CD4-positive, alpha-beta T cell treated with Interleukin-6 at 100 ng/mL for 8 hours (primary cell): Measurements from ENCODE around the gene KRTAP12-4.
A peak's percentile ranks its signal among the peaks of the same experiment; 100 is the strongest.
"Not testable (repeated sequence)": the region's sequence is repeated elsewhere in the genome, so short reads cannot be mapped to it uniquely, and the experiment has no call there.

ENCODE experiments used
- DNase-seq: peaks from one replicate; pipeline ENCODE4 v3.0.0-alpha.2; 2020; ENCODE audit warnings: mixed read lengths, low spot score

KRTAP12-4 gene

DNA sequence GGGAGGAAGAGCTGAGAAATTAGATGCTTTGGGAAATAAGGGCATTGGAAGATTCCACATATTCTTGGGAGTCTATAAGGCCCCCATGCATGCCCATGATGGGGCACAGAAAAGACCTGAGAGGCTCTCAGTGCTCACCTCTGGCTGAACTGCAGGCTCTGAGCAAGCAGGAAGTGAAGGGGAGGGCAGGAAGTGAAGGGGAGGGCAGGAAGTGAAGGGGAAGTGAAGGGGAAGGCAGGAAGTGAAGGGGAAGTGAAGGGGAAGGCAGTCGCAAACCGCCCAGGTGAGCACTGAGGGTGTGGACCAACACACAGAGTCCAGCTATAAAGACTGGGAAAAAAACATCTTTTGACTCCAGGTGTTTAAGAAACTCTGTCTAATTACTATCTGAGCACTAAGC, 24.0 kb downstream of the KRTAP12-4 start:
- no peak for DNase-seq

DNA sequence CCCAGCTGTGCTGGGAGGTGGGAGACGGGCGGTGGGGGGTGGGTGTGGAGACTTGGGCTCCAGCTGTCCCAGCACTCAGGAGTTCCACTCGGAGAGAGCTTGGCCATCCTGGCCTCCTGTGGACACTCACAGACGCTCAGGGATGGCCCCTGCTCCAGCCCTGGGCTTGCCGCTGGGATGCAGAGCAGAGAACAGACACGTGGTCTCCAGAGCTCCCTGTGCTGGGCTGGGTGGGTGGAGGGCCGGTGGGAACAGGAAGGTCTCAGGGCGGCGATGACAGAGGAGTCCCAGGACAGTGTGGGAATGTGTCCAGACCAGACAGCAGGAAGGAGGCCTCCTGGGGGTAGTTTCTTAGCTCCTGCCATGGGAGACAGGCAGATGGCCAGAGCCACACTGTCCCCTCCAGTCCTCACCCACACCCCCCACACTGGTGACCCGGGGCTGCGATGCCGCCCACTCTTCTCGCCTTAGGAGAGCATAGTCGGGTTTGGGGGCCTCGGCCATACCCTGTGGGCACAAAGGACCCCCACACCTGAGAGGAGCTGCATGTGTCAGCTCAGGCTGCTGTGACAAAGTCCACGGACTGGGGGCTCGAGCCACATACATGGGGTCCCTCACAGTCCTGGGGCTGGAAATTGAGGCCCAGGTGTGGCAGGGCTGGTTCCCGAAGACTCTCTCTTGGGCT, 25.6 kb downstream of the KRTAP12-4 start:
- no peak for DNase-seq

DNA sequence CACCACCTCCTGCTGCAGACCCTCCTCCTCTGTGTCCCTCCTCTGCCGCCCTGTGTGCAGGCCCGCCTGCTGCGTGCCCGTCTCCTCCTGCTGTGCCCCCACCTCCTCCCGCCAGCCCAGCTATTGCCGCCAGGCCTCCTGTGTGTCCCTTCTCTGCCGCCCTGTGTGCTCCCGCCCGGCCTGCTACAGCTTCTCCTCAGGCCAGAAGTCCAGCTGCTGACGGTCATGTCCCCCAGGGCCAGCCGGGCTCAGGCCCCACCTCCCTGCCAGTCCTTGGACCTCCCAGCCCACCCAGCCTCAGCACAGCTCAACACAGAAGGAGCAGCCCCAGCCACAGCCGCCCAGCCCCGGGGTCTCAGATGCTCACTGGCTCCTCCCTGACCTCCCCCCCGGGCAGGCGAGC, 26.6 kb downstream of the KRTAP12-4 start:
- DNase-seq, result not testable (repeated sequence)

DNA sequence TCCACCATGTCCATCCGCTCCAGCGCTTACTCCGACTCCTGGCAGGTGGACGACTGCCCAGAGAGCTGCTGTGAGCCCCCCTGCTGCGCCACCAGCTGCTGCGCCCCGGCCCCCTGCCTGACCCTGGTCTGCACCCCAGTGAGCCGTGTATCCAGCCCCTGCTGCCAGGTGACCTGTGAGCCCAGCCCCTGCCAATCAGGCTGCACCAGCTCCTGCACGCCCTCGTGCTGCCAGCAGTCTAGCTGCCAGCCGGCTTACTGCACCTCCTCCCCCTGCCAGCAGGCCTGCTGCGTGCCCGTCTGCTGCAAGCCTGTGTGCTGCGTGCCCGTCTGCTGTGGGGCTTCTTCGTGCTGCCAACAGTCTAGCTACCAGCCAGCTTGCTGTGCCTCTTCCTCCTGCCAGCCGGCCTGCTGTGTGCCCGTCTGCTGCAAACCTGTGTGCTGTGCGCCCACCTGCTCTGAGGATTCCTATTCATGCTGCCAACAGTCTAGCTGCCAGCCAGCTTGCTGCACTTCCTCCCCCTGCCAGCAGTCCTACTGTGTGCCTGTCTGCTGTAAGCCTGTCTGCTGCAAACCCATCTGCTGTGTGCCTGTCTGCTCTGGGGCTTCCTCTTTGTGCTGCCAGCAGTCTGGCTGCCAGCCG, 27.2 kb downstream of the KRTAP12-4 start:
- DNase-seq, result not testable (repeated sequence)

DNA sequence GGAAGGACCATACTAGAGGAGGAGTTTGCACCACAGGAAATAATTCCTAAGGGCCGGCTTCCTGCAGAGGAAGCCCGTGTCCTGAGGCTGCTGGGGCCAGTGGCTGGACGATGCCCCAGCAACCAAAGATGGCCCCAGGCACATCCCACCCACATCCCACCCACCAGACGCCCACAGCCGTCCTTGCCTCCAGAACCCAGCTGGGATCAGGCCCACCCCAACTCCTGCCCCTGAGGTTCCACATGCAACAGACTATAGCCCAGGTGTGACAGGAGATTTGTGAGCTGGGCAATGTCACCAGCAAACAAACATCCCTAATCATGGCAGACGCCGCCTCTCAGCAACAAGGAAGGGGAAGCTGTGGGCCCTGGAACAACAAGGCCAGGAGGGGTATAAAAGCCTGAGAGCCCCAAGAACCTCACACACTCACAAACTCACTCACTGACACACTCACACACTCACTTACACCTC, 27.8 kb downstream of the KRTAP12-4 start, which contains the start of gene KRTAP10-9:
Gene KRTAP10-9 (plus strand): TSS at position 421 of the 471 bp plus-strand sequence. CDS start 79 bp downstream, outside the sequence.
- DNase-seq, result no peak

DNA sequence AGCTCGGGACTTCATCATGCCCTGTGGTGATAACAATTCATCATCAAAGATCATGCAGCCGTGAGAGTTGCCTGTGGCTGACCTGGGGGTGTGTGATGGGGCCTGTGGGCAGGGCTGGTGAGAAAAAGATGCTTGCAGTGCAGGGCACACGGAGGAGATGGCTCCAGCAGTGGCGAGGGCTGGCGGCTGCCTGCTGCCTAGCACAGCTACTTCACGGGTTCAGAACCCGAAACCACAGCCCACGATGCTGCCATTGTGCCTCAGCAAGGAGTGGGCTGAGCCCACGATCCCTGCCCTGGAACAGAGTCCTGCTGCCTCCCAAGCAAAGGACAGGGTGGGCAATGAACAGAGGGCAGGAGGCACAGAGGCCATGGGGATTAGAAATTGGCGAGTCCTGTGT, 28.2 kb downstream of the KRTAP12-4 start:
- no peak for DNase-seq

DNA sequence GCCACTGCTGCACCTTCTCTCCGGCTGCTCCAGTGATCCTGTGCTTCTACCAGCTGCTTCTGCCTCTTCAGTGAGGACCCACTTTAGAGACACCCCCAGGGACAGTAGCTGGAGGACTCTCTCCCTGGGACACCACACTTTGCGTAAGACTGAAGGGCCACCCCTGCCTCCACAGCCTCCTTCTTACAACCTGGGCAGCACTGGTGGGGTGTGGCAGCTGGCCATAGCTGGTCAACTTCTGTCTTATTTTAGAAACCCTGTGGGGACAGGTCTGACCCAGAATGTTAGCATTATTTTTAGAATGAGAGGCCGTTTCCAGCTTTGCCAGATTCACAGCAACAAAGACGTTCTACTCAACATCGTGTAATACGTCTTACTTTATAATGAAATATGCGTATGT, 28.7 kb downstream of the KRTAP12-4 start:
- no peak for DNase-seq

DNA sequence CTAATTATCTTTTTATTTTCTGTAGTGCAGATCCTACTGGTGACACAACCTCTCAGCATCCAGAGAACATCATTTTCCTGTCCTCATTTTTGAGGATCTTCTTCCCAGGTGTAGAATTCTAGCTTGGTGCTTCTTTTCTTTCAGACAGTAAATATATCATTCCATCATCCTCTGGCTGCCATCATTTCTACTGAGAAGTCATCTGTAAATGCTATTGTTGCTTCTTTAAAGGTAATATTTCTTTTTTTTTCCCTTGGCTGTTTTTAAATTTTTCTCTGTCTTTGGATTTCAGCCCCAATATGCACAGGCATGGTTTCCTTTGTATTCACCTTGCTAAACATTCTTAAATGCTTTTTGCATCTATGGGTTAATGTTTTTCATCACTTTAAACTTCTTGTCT, 30.9 kb downstream of the KRTAP12-4 start:
- DNase-seq, result no peak

DNA sequence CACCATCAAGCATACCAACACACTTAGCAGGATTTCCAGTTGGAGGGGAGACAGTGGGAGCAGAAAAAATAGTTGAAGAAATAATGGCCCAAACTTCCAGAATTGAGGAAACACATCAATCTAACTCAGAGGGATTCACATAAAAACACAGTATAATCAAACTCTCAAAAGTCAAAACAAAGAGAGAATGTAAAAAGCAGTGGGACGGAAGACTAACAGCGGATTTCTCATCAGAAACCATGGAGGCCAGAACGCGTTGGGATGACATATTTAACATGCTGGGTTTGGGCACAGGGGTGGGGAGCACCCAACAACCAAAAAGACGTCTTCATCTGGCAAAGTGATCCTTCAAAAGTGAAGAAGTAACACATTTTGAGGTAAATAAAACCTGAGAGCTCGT, 34.6 kb downstream of the KRTAP12-4 start:
- DNase-seq, result no peak

DNA sequence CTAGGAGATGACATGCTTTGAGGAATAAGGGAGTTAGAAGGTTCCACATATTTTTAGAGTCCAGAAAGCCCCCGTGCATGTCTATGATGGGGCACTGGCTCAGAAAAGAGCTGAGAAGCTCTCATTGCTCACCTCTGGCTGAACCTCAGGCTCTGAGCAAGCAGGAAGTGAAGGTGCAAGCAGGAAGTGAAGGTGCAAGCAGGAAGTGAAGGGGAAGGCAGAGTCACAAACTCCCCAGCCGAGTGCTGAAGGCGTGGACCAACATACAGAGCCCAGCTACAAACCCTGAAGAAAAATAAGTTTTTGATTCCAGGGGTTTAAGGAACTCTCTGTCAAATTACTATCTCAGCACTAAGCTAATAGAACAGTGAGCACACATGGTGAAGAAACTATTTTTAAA, 35.5 kb downstream of the KRTAP12-4 start:
- DNase-seq, result peak; percentile 79

DNA sequence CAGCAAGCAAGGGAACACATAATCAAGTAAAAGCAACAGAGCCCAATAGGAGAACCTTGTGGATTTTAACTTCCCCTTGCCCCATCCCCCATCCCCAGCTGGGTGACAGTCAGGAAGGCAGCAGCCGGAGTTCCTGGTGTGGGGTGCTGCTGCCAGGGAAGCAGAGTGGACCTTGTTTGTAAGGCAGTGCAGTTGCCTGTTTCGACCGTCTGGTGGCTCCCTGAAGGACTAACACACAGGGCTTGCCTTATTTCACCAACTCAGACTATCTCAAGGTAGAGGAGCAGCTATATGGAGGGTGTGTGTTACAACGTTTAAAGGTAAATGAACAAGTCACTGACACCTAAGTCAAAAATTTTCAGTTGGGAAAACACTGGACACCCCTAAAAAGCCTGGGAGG, 36.0 kb downstream of the KRTAP12-4 start:
- no peak for DNase-seq

DNA sequence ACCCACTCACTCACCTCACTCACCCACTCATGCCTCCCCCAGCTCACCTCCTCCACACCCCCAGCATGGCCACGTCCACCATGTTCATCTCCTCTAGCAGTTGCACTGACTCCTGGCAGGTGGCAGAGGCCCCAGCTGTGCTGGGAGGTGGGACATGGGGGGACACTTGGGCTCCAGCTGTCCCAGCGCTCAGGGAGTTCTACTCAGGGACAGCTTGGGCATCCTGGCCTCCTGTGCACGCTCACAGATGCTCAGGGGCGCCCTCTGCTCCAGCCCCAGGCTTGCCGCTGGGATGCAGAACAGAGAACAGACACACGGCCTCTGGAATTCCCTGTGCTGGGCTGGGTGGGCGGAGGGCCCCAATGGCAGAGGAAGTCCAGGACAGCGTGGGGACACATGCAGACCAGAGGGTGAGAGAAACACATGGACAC, 37.4 kb downstream of the KRTAP12-4 start:
- no peak for DNase-seq

DNA sequence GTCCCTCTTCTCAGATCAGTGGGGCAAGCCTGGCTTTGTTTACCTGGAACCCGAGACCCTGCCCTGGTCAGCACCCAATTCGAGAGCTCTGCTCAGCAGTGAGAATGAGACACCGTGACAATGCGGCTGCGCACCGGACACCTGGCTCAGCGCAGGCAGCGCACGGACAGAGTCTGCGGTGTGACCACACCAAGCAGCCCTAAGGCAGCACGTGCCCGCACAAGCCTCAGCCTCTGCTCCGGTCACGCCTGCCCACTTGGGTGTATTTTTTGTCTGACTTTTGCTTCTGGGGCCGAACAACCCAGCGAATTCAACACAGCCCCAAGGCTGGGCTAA, 37.9 kb downstream of the KRTAP12-4 start:
- no peak for DNase-seq

DNA sequence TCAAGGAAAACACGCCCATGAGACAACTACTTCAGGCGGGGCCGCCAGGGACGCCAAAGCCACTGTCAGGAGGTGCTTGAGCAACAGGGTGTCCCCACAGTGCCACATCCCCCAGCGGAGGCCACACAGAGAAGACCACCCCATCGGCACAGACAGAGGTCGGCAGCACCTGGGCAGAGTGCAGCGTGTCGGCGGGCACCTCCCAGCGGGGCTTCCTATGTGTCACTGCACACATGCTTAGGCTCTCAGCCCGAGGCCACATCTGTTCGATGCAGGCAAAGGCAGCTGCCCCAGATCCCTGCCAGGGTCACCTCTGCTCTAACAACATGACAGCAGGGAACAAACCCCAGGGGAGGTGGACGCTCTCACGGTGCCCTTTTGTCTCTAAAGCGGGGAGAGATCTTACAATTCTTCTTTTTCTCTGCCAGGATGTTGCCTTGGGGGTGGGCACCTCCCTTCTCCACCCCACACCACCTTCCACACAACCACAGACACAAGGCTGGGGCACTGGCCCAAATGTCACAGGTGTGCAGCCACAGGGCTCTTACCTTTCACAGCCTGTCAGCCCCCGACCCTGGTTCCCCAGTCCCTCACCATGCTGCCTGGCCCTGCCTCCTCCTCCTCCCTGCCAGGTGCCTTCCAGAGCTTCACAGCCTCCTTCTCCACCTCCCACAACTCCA, 38.4 kb downstream of the KRTAP12-4 start:
- DNase-seq, result no peak

DNA sequence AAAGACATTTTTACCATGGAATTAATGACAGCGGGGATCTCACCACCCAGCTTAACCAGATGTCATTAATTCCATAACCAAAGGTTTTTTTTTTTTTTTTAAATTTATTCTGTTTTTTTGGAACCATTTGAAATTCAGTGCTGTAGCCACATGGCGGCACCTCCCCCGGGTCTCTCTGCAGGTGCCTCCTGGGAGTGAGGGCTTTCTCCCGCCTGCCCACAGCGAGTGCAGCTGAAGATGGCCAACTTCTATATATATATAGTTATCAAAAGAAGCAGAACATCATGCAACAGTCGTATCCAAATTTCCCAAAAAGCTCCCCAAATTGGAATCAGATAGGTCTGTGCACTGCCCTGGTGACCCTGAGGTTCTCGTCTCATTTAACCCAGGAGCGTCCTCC, 39.0 kb downstream of the KRTAP12-4 start:
- no peak for DNase-seq

DNA sequence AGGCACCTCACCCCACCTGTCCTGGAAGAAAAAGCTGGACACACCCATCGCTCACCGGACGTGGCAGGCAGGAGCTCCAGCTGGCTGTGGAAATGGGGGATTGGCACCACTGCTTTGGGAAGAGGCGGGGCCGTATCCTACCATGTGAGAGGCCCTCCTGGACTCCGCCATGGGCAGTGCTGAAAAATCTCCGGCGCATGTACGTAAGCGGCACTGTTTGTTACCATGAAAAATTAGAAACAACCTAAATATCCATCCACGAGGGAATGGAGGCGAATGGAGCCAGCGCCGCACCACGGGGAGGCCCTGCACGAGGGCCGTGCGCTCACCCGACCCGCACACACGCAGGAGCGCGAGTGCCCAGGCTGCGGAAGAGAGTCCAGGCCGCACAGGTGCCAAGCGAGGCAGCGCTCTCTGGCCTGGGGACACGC, 39.5 kb downstream of the KRTAP12-4 start:
- DNase-seq, result no peak

DNA sequence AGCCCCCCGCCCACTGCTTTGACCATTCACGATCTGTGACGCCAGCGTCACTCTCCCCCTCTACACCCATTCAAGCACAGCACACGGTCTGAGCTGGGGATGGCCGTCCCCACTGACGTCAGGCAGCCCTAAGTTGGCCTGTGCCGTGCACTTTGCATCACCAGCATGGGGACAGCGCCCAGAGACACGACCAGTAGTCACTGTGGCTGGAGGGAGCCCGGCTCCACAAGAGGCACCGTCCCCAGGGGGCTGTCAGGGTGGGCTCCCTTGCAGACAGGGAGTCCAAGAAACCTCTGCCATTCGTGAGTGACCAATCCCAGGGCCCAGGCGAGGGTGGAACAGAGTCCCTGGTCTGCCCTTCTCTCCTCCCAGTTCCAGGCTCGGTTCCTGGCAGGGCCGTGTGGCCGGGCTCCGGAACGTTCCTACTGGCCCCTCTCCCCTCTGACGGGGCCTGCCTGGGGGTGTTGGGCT, 40.3 kb downstream of the KRTAP12-4 start:
- DNase-seq, result no peak

DNA sequence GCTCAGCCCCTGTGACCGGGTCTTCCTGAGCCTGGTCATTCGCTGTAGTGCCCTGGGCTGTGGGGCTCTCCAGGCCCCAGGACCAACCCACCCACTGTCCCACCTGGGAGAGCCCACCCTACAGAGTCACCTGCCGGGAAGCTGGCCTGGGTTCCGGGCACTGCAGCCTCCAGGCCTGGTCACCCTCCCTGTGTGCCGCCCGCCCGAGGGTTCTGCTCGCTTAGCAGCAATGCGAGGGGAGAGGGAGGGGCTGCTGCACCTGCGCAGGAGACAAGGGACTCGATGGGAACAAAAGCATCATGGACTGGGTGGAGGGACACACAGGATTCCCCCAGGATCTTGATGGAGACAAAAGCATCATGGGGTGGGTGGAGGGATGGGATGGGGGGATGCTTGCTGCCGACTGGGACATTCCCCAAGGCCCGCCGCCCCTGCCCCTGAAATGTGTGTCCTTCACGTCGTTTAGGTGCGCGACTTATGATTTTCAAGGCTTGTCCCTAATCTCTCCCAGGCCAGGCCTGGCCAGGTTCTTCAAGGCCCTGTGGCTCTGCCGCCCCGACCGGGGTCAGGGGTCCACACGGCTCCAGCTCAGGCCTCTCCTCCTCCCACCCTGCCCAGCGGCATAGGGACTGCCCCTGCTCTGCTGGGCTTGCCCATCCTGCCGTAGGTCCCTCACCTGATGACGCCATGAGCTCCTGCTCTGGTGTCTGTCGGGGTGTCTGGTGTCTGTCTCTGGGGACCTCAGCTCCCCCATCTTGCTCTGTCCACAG, 40.9 kb downstream of the KRTAP12-4 start:
- DNase-seq, result no peak

DNA sequence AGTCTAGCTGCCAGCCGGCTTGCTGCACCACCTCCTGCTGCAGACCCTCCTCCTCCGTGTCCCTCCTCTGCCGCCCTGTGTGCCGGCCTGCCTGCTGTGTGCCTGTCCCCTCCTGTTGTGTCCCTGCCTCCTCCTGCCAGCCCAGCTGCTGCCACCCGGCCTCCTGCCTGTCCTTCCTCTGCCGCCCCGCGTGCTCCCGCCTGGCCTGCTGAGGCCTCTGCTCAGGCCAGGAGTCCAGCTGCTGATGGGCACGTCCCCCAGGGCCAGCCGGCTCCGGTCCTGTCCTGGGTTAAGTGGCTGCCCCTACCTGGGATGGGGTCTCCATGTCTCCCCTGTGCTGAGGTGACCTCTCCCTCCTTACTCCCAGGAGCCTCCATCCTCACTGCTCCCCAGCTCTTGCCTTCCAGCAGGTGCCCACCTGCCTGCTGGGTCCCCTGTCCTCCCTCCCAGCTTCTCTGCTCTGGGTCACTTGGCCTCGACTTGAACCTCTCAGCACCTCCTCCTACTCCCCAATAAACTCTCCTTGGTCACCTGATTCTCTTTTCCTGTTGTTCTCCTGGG, 41.7 kb downstream of the KRTAP12-4 start:
- DNase-seq, result no peak

DNA sequence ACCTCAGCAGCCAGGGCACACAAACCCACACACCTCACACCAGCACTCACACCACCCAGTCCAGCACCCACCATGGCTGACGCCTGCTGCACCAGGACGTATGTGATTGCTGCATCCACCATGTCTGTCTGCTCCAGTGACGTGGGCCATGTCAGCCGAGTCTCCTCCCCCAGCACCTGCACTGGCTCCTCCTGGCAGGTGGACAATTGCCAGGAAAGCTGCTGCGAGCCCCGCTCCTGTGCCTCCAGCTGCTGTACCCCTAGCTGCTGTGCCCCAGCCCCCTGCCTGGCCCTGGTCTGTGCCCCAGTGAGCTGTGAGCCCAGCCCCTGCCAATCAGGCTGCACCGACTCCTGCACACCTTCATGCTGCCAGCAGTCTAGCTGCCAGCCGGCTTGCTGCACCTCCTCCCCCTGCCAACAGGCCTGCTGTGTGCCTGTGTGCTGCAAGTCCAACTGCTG, 42.4 kb downstream of the KRTAP12-4 start, which contains the start of gene KRTAP10-8:
Gene KRTAP10-8 (plus strand): TSS at position 51 of the 458 bp plus-strand sequence. CDS start 22 bp downstream, at position 73.
- DNase-seq, result no peak

DNA sequence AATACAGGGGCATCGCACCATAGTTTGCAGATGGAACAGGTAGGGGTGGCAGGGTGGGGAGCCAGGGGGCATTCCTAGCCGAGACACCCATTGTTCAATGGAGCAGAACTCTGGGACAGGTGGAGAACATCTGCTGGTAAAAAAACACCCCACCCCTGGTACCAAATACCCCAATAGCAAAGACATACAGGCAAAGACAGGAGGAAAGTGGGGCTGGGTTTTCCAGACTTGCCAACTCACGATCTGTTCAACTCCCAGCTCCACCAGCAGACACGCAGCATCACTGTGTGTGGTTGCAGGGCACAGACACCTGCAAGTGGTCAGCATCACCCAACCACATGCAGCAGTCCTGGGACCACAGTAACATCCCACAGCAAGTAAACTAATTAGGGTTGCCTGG, 42.9 kb downstream of the KRTAP12-4 start:
- DNase-seq, result no peak
